ENCODE data around the gene YPEL5. TPM values are rescaled to one million over a fixed set of nuclear protein-coding genes. Genes with fewer than 3 reads are reported as not detected.

YPEL5 gene
- total and polyA plus RNA-seq, 10 donors: 68.2 to 139 (median 94.3) TPM

DNA sequence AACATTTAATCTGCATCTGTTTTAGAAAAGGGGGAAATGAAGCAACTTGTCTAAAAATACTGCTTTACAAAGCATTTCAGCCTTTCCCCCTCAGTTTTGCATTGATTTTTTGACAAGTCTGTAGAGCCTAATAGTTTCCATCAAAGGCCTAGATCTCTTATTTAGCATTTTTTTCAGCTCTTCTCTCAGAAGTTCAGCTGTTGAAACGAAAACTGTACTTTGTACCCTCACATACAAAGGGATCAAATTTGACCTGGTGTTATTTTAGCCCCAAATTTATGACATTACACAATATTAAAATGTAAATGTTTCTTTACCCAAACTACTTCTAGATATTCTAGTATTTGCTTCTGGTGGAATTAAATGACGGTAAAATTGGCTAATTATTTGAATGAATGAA lies 13.0 kb downstream of the YPEL5 start:
- peak overlapping the region in 2 of 8 donors; percentile 1 to 17 for H3K27ac ChIP-seq
- intact Hi-C loops (cut with DNase I; ENCODE audit: low total_unique reads): no loop called here
- H3K4me1 ChIP-seq: peaks cover 0 to 79% (median 26%) of the 10 kb centered on the region in 6 donors
- H3K36me3 ChIP-seq: peaks cover 0 to 89% (median 52%) of the 10 kb centered on the region in 6 donors
- TF ChIP-seq POLR2A (IDR thresholded peaks at IDR 0.05): no peak
- TF ChIP-seq POLR2AphosphoS5 (IDR thresholded peaks at IDR 0.05): no peak
- no peak for TF ChIP-seq CTCF (IDR thresholded peaks at IDR 0.05 in 8 of 11, conservative IDR thresholded peaks at IDR 0.05 in 3 of 11)
- H3K9me3 ChIP-seq: no peaks in the 10 kb centered on the region
- H3K27me3 ChIP-seq (replicated peaks in 1 of 7): no peaks in the 10 kb centered on the region
- 71 to 80% (median 76%) methylated on average over 2 of the region's 2 CpGs for WGBS, 5 donors
- no peak overlapping the region for H3K4me3 ChIP-seq
- DNase-seq: no peak

DNA sequence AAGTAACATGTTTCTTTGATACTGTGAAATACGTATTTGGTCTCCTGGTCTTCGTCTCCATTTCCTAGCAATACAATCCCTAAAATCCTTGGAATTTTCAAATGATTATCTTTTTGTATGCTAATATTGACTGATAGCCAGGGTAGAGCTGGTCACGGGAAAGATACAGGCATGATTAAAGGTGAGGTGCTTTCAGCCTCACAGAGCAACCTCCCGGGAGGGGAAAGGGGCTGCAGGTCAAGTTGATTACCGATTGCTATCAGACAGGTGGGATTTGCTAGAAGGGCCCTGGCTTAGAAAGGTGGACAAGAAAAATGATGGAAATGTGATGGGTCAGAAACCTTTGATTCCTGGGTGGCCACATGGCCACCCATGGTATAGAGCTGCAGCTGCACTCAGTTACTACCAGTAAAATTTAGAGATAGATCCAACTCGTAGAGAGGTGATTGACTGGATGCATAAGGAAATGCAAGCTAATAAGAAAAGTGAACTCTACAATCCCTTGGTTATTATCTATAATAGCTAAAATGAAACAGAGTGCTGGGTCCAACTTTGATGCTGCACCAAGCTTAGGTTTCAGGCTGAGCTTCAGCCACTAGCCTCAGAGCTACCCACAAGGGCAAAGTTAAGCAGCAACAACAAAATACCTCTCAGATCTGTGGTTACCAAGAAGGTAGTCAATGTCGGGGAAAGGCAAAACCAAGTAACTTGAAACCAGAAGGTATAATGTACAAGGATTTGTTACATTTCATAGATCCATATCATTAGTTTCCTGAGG lies 15.3 kb downstream of the YPEL5 start:
- intact Hi-C loops (cut with DNase I; ENCODE audit: low total_unique reads): no loop called here
- H3K9me3 ChIP-seq: no peaks in the 10 kb centered on the region
- H3K36me3 ChIP-seq: peaks cover 0 to 69% (median 38%) of the 10 kb centered on the region in 6 donors
- no peak overlapping the region for H3K4me3 ChIP-seq
- TF ChIP-seq CTCF (IDR thresholded peaks at IDR 0.05 in 8 of 11, conservative IDR thresholded peaks at IDR 0.05 in 3 of 11) (no peak), POLR2A (IDR thresholded peaks at IDR 0.05) (no peak)
- H3K4me1 ChIP-seq: peaks cover 0 to 65% (median 19%) of the 10 kb centered on the region in 6 donors
- no peak for DNase-seq
- H3K27me3 ChIP-seq (replicated peaks in 1 of 7): no peaks in the 10 kb centered on the region
- 85 to 95% (median 87%) methylated on average over 7 of the region's 7 CpGs for WGBS, 5 donors
- H3K27ac ChIP-seq: no peak overlapping the region

DNA sequence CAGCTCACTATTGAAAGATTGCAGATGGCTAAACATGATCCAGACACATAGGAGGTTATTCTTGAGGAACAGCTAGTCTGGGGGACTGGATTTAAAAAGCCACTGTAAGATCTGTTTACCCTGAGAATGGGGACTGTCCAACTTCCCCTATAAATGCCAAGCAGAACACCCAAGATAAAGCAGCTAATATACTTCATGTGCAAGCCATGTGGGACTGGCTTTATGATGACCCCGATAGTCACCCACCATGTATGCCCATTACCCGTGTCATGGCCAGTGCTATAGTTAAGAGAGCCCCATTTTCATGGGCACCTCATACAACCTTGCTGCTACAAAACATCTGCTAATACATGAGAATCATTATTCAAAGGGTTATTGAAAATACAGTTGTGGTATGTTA lies 16.0 kb downstream of the YPEL5 start:
- Histone ChIP-seq H3K36me3 (peaks cover 0 to 62% (median 32%) of the 10 kb centered on the region in 6 donors), H3K9me3 (no peaks in the 10 kb centered on the region), H3K4me1 (peaks cover 0 to 58% (median 17%) of the 10 kb centered on the region in 6 donors), H3K27ac (no peak overlapping the region), H3K27me3 (replicated peaks in 1 of 7) (no peaks in the 10 kb centered on the region), H3K4me3 (no peak overlapping the region)
- DNase-seq: no peak
- WGBS, 5 donors: 88 to 100% (median 92%) methylated on average over 2 of the region's 2 CpGs
- TF ChIP-seq POLR2AphosphoS5 (IDR thresholded peaks at IDR 0.05) (no peak), POLR2A (IDR thresholded peaks at IDR 0.05) (no peak), CTCF (IDR thresholded peaks at IDR 0.05 in 8 of 11, conservative IDR thresholded peaks at IDR 0.05 in 3 of 11) (no peak)
- intact Hi-C loops (cut with DNase I; ENCODE audit: low total_unique reads): no loop called here

DNA sequence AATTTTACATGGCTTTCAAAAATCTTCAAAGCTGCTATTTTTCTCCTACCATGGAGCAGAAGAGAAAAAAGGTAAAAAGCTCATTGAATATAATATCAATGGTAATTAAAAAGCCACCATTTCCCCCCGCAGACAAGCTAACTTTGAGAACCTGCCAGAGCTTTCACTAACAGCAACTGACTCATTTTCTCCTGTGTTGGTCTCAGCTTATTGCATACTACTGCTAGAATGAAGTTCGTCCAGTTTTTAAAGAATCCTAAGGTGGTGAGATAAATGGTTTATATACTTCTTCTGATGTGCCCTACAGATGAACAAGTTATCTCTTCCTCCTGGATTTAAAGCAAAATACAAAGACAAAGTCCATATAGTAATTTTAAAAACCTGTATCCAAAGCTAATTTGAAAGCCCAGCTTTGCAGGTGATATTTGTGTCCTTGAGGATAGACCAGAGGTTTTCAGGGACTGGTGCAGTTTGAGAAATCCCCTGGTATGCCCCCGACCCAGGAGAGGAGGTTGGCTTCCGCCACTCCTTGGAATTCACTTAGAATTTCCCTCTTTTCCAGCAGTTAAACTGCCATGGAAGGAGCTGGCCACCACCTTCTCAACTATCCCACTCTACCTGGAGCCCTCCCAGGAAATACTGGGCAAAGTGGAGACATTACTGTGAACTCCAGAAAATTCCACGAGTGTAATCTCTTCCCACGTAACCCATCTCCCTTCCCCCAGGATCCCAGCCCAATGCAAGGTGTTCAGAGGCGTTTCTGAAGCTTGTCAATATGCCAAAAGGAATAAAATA lies 17.5 kb downstream of the YPEL5 start:
- TF ChIP-seq POLR2A (IDR thresholded peaks at IDR 0.05) (no peak), CTCF (IDR thresholded peaks at IDR 0.05 in 8 of 11, conservative IDR thresholded peaks at IDR 0.05 in 3 of 11) (no peak), POLR2AphosphoS5 (IDR thresholded peaks at IDR 0.05) (no peak)
- intact Hi-C loops (cut with DNase I; ENCODE audit: low total_unique reads): loop anchor here (2.0 kb wide), 1 partner anchor 542 kb away; no protein-coding TSS in a partner anchor
- Histone ChIP-seq H3K4me1 (peaks cover 0 to 43% (median 15%) of the 10 kb centered on the region in 6 donors), H3K27me3 (replicated peaks in 1 of 7) (no peaks in the 10 kb centered on the region), H3K27ac (no peak overlapping the region), H3K9me3 (no peaks in the 10 kb centered on the region), H3K4me3 (no peak overlapping the region), H3K36me3 (peaks cover 0 to 47% (median 17%) of the 10 kb centered on the region in 6 donors)
- no peak for DNase-seq
- 46 to 59% (median 56%) methylated on average over 7 of the region's 7 CpGs for WGBS, 5 donors

Data from spleen (tissue), 11 donors.